HFF-Myc (cell line): ENCODE measurements around the gene HS3ST2.

Experiments used
- DNase-seq: peaks from one replicate; pipeline ENCODE4 v3.0.0-alpha.2; 2011; ENCODE audit warnings: low read depth; ENCODE audit errors: extremely low read depth
- H3K4me3 ChIP-seq: replicated peaks from 2 replicates; pipeline ENCODE4 v1.5.1; 2011; ENCODE audit warnings: low read depth, mild to moderate bottlenecking, control low read depth, low read length
- CTCF ChIP-seq: IDR thresholded peaks from 2 replicates; pipeline ENCODE4 v1.5.1; 2012; ENCODE audit warnings: mild to moderate bottlenecking, low read depth, low read length, control low read depth; ENCODE audit errors: missing control alignments

HS3ST2 gene

DNA sequence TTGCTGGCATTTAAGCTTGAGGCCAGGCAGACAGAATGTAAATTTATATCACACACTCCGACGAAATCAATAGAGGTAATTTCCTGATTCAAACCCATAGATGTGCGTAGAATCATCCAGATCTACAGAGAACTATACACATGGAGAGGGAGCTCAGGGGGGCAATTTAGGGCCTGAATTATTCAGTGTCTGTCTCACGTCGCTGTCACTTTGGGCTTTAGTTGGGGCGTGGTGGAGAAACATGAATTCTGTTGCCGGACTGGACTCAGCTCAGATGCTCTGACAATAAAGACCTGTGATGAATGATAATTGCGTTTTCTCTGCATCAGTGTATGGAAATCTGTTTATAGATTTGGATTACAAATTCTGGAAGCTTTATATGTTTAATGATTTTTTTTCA lies 32.5 kb upstream of the HS3ST2 start:
- no peak for DNase-seq
- TF ChIP-seq CTCF = no peak

GRCh38 chr16:22782314-22782713 lies 31.6 kb upstream of the HS3ST2 start:
- no peak for DNase-seq
- TF ChIP-seq CTCF = no peak
- H3K4me3 ChIP-seq = no peak overlapping the region

More for the DNA sequence above, 32.5 kb upstream of the HS3ST2 start:
- H3K4me3 ChIP-seq = no peak overlapping the region

DNA sequence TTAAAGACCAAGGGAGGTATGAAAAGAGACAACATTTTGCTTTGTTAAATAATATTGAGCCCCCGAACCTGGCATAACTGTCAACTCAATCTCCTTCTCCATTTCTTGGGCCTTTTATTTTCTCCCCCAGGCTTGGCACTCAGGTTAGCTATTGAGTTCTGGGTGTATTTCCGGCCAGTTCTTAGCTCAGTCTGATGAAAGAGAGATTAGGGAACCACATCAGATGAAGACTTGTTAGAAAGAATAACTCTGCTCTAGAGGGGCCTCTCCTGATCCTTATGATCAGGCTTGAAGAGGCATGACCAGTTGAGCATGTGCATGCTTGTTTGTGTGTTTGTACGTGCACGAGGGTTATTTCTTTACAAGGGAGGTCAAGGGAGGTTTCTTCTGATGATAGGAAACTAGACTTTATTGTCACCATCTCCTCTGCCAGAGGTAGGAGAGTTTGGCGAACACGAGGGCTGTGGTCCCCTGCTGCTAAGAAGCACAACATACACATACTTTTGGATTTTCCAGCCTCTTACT lies 29.2 kb upstream of the HS3ST2 start:
- H3K4me3 ChIP-seq = no peak overlapping the region
- DNase-seq = no peak
- no peak for TF ChIP-seq CTCF

- TF ChIP-seq CTCF = no peak
- no peak overlapping the region for H3K4me3 ChIP-seq
These were observed 28.4 kb upstream of the HS3ST2 start for GRCh38 chr16:22785552-22785951.

DNA sequence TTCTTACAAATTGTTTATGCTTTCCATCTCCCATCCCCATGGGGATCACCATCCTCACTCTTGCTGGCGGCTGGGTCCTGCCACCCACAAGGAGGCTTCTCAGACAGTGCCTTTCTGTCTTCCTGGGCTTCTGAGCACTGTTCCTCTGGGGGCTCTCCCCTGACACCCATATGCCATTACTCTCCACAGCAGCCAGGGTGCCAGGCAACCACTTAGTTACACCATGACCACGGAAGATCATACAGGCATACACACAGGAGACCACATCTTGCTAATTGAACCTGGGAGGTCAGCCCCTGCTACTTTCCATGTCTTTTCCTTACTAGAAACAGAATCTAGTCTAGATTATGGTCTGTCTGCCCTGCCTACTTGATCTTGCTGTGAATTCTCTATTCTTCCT lies 27.7 kb upstream of the HS3ST2 start:
- TF ChIP-seq CTCF = no peak
- no peak for DNase-seq
- no peak overlapping the region for H3K4me3 ChIP-seq

More at GRCh38 chr16:22785552-22785951, 28.4 kb upstream of the HS3ST2 start:
- no peak for DNase-seq

DNA sequence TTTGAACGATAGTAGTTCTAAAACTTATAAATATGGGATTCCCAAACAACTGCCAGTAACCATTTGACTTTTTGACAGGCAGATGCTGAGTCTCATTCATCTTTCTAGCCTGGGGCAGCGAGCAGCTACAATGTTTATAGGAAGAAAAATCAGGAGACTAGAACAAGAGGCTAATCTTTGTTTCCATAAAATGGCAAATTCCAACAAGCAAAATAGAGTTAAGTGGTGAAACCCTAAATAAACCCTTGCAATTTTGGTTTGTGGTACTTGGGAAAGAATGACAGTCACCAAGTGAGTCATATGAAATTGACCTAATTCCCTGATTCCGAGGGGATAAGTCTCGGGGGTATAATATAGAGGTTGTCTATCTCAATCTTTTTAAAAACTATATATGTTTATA lies 27.3 kb upstream of the HS3ST2 start:
- DNase-seq = no peak
- H3K4me3 ChIP-seq = no peak overlapping the region
- TF ChIP-seq CTCF = no peak
